ENCODE measurements around the gene KCNG1. TPM values are rescaled to one million over a fixed set of nuclear protein-coding genes. Genes with fewer than 3 reads are reported as not detected.

KCNG1 gene
- polyA plus RNA-seq, 1 donor from 2014 or later = 1.7 TPM

DNA sequence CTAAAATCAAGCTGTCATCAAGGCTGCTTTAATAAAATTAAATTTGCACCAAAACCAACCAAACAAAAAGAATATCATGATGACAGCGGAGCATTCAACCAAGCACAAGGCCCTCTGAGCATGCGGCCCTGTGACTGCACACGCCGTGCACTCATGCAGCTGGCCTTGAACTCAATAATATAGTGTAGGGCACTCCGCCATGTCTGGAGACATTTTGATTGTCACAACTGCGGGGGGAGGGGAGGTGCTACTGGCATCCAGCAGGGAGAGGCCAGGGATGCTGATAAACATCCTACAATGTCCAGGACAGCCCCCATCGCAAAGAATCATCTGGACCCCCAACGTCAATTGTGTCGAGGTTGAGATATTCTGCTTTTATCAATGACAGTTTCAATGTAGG lies 54.6 kb downstream of the KCNG1 start:
- H3K9me3 ChIP-seq (ENCODE audit: low read length) = no peaks in the 10 kb centered on the region
- peak overlapping the region; percentile 37 for H3K27ac ChIP-seq (ENCODE audit: low read length)
- no peak overlapping the region for H3K4me3 ChIP-seq (ENCODE audit: low read length)
- H3K79me2 ChIP-seq (replicated peaks; ENCODE audit: insufficient read depth, low read length) = no peaks in the 10 kb centered on the region
- H3F3A ChIP-seq (ENCODE audit: insufficient read depth, low read length, poor library complexity, severe bottlenecking) = no peaks in the 10 kb centered on the region
- H2AFZ ChIP-seq (ENCODE audit: low read depth, low read length) = no peak overlapping the region
- no peak overlapping the region for H3K9ac ChIP-seq (ENCODE audit: low read length)
- no peak overlapping the region for H3K4me2 ChIP-seq (ENCODE audit: low read length)
- no peaks in the 10 kb centered on the region for H3K36me3 ChIP-seq (ENCODE audit: insufficient read depth, low read length)
- H3K9me2 ChIP-seq (ENCODE audit: insufficient read depth, low read length) = no peaks in the 10 kb centered on the region
- no peaks in the 10 kb centered on the region for H3K27me3 ChIP-seq (ENCODE audit: insufficient read depth, low read depth, low read length)
- no peaks in the 10 kb centered on the region for H4K20me1 ChIP-seq (ENCODE audit: insufficient read depth)
- TF ChIP-seq RAD21 (conservative IDR thresholded peaks at IDR 0.05) = no peak
- no peak for TF ChIP-seq SMC3 (conservative IDR thresholded peaks at IDR 0.05; ENCODE audit: poor library complexity)
- TF ChIP-seq POLR2AphosphoS5 (IDR thresholded peaks at IDR 0.05) = no peak
- TF ChIP-seq TAF1 (IDR thresholded peaks at IDR 0.05; ENCODE audit: low read depth) = no peak
- TF ChIP-seq EP300 (conservative IDR thresholded peaks at IDR 0.05; ENCODE audit: poor library complexity, severe bottlenecking) = no peak
- TF ChIP-seq MXI1 (conservative IDR thresholded peaks at IDR 0.05; ENCODE audit: poor library complexity, severe bottlenecking) = no peak

DNA sequence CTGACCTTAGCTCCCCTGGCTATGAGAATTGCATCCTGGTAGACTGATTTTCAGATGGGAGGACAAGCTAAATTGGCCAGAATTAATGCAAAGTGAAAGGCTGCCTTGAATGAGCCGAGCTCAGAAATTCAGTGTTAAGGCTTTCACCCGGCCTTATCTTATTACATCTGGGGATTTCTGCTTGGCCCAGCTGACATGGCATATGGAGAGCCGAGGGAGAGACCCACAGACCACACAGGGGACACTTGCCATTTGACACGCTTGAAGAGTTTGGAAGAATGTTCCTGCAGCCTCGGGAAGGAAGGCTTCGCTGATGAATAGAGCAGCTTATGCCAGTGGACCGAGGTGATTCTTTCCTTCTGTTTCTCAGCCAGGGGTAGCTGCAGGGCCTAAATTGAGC lies 55.3 kb downstream of the KCNG1 start:
- Histone ChIP-seq H2AFZ (ENCODE audit: low read depth, low read length) (no peak overlapping the region), H3K9ac (ENCODE audit: low read length) (peak overlapping the region; percentile 9), H3K27me3 (ENCODE audit: insufficient read depth, low read depth, low read length) (no peaks in the 10 kb centered on the region), H3K9me3 (ENCODE audit: low read length) (no peaks in the 10 kb centered on the region), H3K36me3 (ENCODE audit: insufficient read depth, low read length) (no peaks in the 10 kb centered on the region), H3K4me2 (ENCODE audit: low read length) (no peak overlapping the region), H3K4me3 (ENCODE audit: low read length) (no peak overlapping the region), H4K20me1 (ENCODE audit: insufficient read depth) (no peaks in the 10 kb centered on the region), H3F3A (ENCODE audit: insufficient read depth, low read length, poor library complexity, severe bottlenecking) (no peaks in the 10 kb centered on the region), H3K9me2 (ENCODE audit: insufficient read depth, low read length) (no peaks in the 10 kb centered on the region), H3K79me2 (replicated peaks; ENCODE audit: insufficient read depth, low read length) (no peaks in the 10 kb centered on the region), H3K27ac (ENCODE audit: low read length) (peak overlapping the region; percentile 37)
- TF ChIP-seq EP300 (conservative IDR thresholded peaks at IDR 0.05; ENCODE audit: poor library complexity, severe bottlenecking) = no peak
- TF ChIP-seq MXI1 (conservative IDR thresholded peaks at IDR 0.05; ENCODE audit: poor library complexity, severe bottlenecking) = no peak
- TF ChIP-seq, protein P1, sequence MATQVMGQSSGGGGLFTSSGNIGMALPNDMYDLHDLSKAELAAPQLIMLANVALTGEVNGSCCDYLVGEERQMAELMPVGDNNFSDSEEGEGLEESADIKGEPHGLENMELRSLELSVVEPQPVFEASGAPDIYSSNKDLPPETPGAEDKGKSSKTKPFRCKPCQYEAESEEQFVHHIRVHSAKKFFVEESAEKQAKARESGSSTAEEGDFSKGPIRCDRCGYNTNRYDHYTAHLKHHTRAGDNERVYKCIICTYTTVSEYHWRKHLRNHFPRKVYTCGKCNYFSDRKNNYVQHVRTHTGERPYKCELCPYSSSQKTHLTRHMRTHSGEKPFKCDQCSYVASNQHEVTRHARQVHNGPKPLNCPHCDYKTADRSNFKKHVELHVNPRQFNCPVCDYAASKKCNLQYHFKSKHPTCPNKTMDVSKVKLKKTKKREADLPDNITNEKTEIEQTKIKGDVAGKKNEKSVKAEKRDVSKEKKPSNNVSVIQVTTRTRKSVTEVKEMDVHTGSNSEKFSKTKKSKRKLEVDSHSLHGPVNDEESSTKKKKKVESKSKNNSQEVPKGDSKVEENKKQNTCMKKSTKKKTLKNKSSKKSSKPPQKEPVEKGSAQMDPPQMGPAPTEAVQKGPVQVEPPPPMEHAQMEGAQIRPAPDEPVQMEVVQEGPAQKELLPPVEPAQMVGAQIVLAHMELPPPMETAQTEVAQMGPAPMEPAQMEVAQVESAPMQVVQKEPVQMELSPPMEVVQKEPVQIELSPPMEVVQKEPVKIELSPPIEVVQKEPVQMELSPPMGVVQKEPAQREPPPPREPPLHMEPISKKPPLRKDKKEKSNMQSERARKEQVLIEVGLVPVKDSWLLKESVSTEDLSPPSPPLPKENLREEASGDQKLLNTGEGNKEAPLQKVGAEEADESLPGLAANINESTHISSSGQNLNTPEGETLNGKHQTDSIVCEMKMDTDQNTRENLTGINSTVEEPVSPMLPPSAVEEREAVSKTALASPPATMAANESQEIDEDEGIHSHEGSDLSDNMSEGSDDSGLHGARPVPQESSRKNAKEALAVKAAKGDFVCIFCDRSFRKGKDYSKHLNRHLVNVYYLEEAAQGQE (IDR thresholded peaks at IDR 0.05; ENCODE audit: borderline replicate concordance) = no peak
- TF ChIP-seq SMC3 (conservative IDR thresholded peaks at IDR 0.05; ENCODE audit: poor library complexity) = no peak
- no peak for TF ChIP-seq POLR2AphosphoS5 (IDR thresholded peaks at IDR 0.05)
- no peak for TF ChIP-seq TAF1 (IDR thresholded peaks at IDR 0.05; ENCODE audit: low read depth)
- TF ChIP-seq RAD21 (conservative IDR thresholded peaks at IDR 0.05) = no peak
- TF ChIP-seq, protein P2, sequence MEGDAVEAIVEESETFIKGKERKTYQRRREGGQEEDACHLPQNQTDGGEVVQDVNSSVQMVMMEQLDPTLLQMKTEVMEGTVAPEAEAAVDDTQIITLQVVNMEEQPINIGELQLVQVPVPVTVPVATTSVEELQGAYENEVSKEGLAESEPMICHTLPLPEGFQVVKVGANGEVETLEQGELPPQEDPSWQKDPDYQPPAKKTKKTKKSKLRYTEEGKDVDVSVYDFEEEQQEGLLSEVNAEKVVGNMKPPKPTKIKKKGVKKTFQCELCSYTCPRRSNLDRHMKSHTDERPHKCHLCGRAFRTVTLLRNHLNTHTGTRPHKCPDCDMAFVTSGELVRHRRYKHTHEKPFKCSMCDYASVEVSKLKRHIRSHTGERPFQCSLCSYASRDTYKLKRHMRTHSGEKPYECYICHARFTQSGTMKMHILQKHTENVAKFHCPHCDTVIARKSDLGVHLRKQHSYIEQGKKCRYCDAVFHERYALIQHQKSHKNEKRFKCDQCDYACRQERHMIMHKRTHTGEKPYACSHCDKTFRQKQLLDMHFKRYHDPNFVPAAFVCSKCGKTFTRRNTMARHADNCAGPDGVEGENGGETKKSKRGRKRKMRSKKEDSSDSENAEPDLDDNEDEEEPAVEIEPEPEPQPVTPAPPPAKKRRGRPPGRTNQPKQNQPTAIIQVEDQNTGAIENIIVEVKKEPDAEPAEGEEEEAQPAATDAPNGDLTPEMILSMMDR (IDR thresholded peaks at IDR 0.05; ENCODE audit: poor library complexity, severe bottlenecking) = no peak
- TF ChIP-seq EZH2 (IDR thresholded peaks at IDR 0.05; ENCODE audit: borderline replicate concordance, insufficient read depth, low read length, poor library complexity, severe bottlenecking) = no peak

Measured in neural cell (in vitro differentiated cells).